AG04450 (cell line): ENCODE measurements around the gene ZNF175. TPM values are rescaled to one million over a fixed set of nuclear protein-coding genes. Genes with fewer than 3 reads are reported as not detected.

ENCODE experiments used
- CTCF ChIA-PET: fragments of 300-600, 350-600 bp; formaldehyde crosslinking; extraction: SDS; loops from one replicate; lab custom pipeline; 2022; ENCODE audit warnings: antibody characterized with exemption, inconsistent platforms; lab: Charles Lee
- POLR2A ChIA-PET: fragments of 350-600 bp; formaldehyde crosslinking; extraction: SDS; loops from one replicate; lab custom pipeline; 2021; ENCODE audit warnings: antibody characterized with exemption, inconsistent platforms; lab: Yijun Ruan, JAX
- DNase-seq: peaks from one replicate; pipeline ENCODE4 v3.0.0-alpha.2; 2011; ENCODE audit warnings: low read depth, low spot score
- H3K27ac ChIP-seq: one replicate; pipeline ENCODE4 v1.5.1; 2012; ENCODE audit warnings: low read depth, low read length, control low read depth
- H3K27me3 ChIP-seq: one replicate; pipeline ENCODE4 v1.6.0; 2012; ENCODE audit warnings: low read length; ENCODE audit not compliant: control insufficient read depth, insufficient read depth
- H3K4me3 ChIP-seq: 2 replicates; pipeline ENCODE4 v1.5.1; 2011; ENCODE audit warnings: mild to moderate bottlenecking, low read depth, low read length, control low read depth
- H3K9me3 ChIP-seq: 2 replicates; pipeline ENCODE4 v1.5.1; 2012; ENCODE audit warnings: low read length; ENCODE audit not compliant: control insufficient read depth, insufficient read depth
- CTCF ChIP-seq: IDR thresholded peaks from 2 replicates; pipeline ENCODE4 v1.5.1; 2011; ENCODE audit warnings: low read depth, low read length, control low read depth, inconsistent platforms
- polyA plus RNA-seq: library from polyadenylated mRNA; depleted of rRNA; stranded (reverse); fragments of >200 nt; gene quantifications from 2 replicates; pipeline ENCODE4 v1.2.3, GENCODE V29; 2011

The ZNF175 gene
- polyA plus RNA-seq, 1 experiment = 6.4 TPM

DNA sequence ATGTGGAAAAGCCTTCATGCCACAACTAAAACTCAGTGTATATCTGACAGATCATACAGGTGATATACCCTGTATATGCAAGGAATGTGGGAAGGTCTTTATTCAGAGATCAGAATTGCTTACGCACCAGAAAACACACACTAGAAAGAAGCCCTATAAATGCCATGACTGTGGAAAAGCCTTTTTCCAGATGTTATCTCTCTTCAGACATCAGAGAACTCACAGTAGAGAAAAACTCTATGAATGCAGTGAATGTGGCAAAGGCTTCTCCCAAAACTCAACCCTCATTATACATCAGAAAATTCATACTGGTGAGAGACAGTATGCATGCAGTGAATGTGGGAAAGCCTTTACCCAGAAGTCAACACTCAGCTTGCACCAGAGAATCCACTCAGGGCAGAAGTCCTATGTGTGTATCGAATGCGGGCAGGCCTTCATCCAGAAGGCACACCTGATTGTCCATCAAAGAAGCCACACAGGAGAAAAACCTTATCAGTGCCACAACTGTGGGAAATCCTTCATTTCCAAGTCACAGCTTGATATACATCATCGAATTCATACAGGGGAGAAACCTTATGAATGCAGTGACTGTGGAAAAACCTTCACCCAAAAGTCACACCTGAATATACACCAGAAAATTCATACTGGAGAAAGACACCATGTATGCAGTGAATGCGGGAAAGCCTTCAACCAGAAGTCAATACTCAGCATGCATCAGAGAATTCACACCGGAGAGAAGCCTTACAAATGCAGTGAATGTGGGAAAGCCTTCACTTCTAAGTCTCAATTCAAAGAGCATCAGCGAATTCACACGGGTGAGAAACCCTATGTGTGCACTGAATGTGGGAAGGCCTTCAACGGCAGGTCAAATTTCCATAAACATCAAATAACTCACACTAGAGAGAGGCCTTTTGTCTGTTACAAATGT is 16.4 kb downstream of the ZNF175 start:
- Histone ChIP-seq H3K4me3 (no peak overlapping the region), H3K9me3 (peaks cover 19% of the 10 kb centered on the region; the same call in 1 of the 2 replicates), H3K27ac (no peak overlapping the region), H3K27me3 (no peaks in the 10 kb centered on the region)
- TF ChIP-seq CTCF = no peak
- CTCF ChIA-PET = no interaction called here
- DNase-seq = no peak
- POLR2A ChIA-PET = no interaction called here

DNA sequence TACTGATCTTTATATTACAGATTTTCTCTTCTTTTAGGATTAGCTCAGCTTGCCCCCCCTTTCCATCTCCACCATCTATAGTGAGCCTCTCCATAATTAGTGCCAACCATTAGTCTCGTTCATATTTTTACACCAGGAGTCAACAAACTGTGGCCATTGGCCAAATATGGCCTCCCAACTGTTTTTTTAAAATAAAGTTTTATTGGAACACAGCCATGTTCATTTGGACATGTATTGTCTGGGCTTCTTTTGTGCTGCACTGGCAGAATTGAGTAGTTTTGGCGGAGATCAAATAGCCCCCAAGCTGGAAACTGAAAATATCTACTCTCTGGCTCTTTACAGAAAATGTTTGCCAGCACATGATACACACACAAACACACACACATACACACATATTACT is 18.4 kb downstream of the ZNF175 start:
- Histone ChIP-seq H3K9me3 (peaks cover 19% of the 10 kb centered on the region; the same call in 1 of the 2 replicates), H3K4me3 (no peak overlapping the region), H3K27ac (no peak overlapping the region), H3K27me3 (no peaks in the 10 kb centered on the region)
- no peak for DNase-seq
- ChIA-PET POLR2A (no interaction called here), CTCF (no interaction called here)
- no peak for TF ChIP-seq CTCF

- Histone ChIP-seq H3K27me3 (no peaks in the 10 kb centered on the region), H3K27ac (no peak overlapping the region), H3K9me3 (peaks cover 19% of the 10 kb centered on the region; the same call in 1 of the 2 replicates), H3K4me3 (no peak overlapping the region)
- POLR2A ChIA-PET = no interaction called here
- DNase-seq = no peak
- CTCF ChIA-PET = no interaction called here
- TF ChIP-seq CTCF = no peak
Measured at GRCh38 chr19:51590441-51590840, 19.4 kb downstream of the ZNF175 start.

- Histone ChIP-seq H3K4me3 (no peak overlapping the region), H3K27me3 (no peaks in the 10 kb centered on the region), H3K9me3 (peaks cover 6% of the 10 kb centered on the region; the same call in 1 of the 2 replicates), H3K27ac (no peak overlapping the region)
- POLR2A ChIA-PET = no interaction called here
- CTCF ChIA-PET = no interaction called here
- DNase-seq = no peak
- TF ChIP-seq CTCF = no peak
Measured at GRCh38 chr19:51592521-51592920, 21.4 kb downstream of the ZNF175 start.
